Measurements from ENCODE around the gene KLHL21.

- no peak for TF ChIP-seq HMGA2 (CRISPR knock-in tag; IDR thresholded peaks at IDR 0.05)
- TF ChIP-seq E2F4 (CRISPR knock-in tag; IDR thresholded peaks at IDR 0.05; ENCODE audit: borderline replicate concordance, low read depth) = no peak
- TF ChIP-seq CTCF (IDR thresholded peaks at IDR 0.05) = no peak
- TF ChIP-seq SMAD3 (CRISPR knock-in tag; IDR thresholded peaks at IDR 0.05; ENCODE audit: borderline replicate concordance) = no peak
- TF ChIP-seq ATF3 (CRISPR knock-in tag; conservative IDR thresholded peaks at IDR 0.05) = no peak
- TF ChIP-seq RORB (CRISPR knock-in tag; IDR thresholded peaks at IDR 0.05) = no peak
- TF ChIP-seq GABPB1 (CRISPR knock-in tag; IDR thresholded peaks at IDR 0.05) = no peak
- no peak for TF ChIP-seq MXD4 (CRISPR knock-in tag; IDR thresholded peaks at IDR 0.05; ENCODE audit: borderline replicate concordance)
- peak; percentile 43 for TF ChIP-seq TEAD1 (CRISPR knock-in tag; IDR thresholded peaks at IDR 0.05)
These were observed at the start of gene KLHL21 for GRCh38 chr1:6602669-6603237.

All from WTC11 (cell line).